B cell (primary cell): ENCODE results near the gene RIOK1. TPM values are rescaled to one million over a fixed set of nuclear protein-coding genes. Genes with fewer than 3 reads are reported as not detected.

ENCODE experiments used
- ATAC-seq: fragments of 200-7000 bp; cut with Tn5 transposase; one replicate; pipeline ENCODE4 v1.10.0; 2021; ENCODE audit warnings: low read depth, mild to moderate bottlenecking, moderate number of reproducible peaks, moderate library complexity
- CTCF ChIA-PET: fragments of 350-600 bp; sonication (Branson Sonifier 250); formaldehyde crosslinking; loops from one replicate; lab custom pipeline; 2021; ENCODE audit warnings: antibody characterized with exemption, inconsistent platforms; lab: Charles Lee
- POLR2A ChIA-PET: fragments of 350-600 bp; sonication (Branson Sonifier 250); formaldehyde crosslinking; loops from one replicate; lab custom pipeline; 2021; ENCODE audit warnings: antibody characterized with exemption; lab: Charles Lee
- DNase-seq: peaks from one replicate; pipeline ENCODE4 v3.0.0; 2013
- H2AFZ ChIP-seq: 2 replicates; pipeline ENCODE4 v1.6.1; 2012; ENCODE audit warnings: mild to moderate bottlenecking, low read depth, low read length; ENCODE audit not compliant: insufficient read depth, poor library complexity, severe bottlenecking
- H3K27ac ChIP-seq, 2 donors: 1 replicate in 1 of 2; 2 replicates in 1 of 2; pipeline ENCODE4 v1.5.1; 2012 to 2013; ENCODE audit warnings: low read length in 2 of 2, mild to moderate bottlenecking in 2 of 2, moderate library complexity in 1 of 2
- H3K27me3 ChIP-seq, 4 experiments: fragments of 200-600 bp in 1 of 4; sonication (generic) in 1 of 4; replicated peaks in 1 of 4; 1 replicate in 2 of 4; 2 replicates in 2 of 4; pipeline versions ENCODE4 v1.6.1 to v1.7.0; 2013 to 2016; ENCODE audit warnings: low read length in 3 of 4, mild to moderate bottlenecking in 2 of 4, mixed read lengths in 1 of 4, moderate library complexity in 1 of 4; ENCODE audit not compliant: insufficient read depth in 4 of 4, control insufficient read depth in 3 of 4; ENCODE audit errors: control extremely low read depth in 1 of 4
- H3K36me3 ChIP-seq, 2 experiments: replicated peaks in 1 of 2; 1 replicate in 1 of 2; 2 replicates in 1 of 2; pipeline versions ENCODE4 v1.6.1 to v1.7.1; 2013; ENCODE audit warnings: low read length in 1 of 2; ENCODE audit not compliant: insufficient read depth in 2 of 2, control insufficient read depth in 1 of 2; ENCODE audit errors: control extremely low read depth in 1 of 2, extremely low read depth in 1 of 2
- H3K4me1 ChIP-seq, 2 donors: fragments of 200-600 bp in 1 of 2; sonication (generic) in 1 of 2; 1 replicate in 1 of 2; 2 replicates in 1 of 2; pipeline versions ENCODE4 v1.5.1 to v1.6.1; 2013 to 2017; ENCODE audit warnings: low read length in 2 of 2; ENCODE audit not compliant: control insufficient read depth in 2 of 2, insufficient read depth in 2 of 2
- H3K4me2 ChIP-seq: replicated peaks from 2 replicates; pipeline ENCODE3; 2012; ENCODE audit warnings: mild to moderate bottlenecking, low read depth, low read length; ENCODE audit not compliant: poor library complexity, severe bottlenecking
- H3K4me3 ChIP-seq, 5 experiments: fragments of 200-600 bp in 1 of 5; sonication (generic) in 1 of 5; 1 replicate in 3 of 5; 2 replicates in 2 of 5; pipeline versions ENCODE4 v1.5.1 to v1.7.0; 2011 to 2016; ENCODE audit warnings: low read length in 4 of 5, mild to moderate bottlenecking in 4 of 5, low read depth in 2 of 5, control low read depth in 1 of 5, moderate library complexity in 1 of 5; ENCODE audit not compliant: insufficient read depth in 1 of 5; ENCODE audit errors: control extremely low read depth in 1 of 5, extremely low read depth in 1 of 5
- H3K79me2 ChIP-seq: fragments of 200-600 bp; sonication (generic); one replicate; pipeline ENCODE4 v1.6.0; 2016; ENCODE audit warnings: low read length; ENCODE audit not compliant: control insufficient read depth, insufficient read depth
- H3K9ac ChIP-seq: fragments of 200-600 bp; sonication (generic); 2 replicates; pipeline ENCODE4 v1.6.1; 2017; ENCODE audit warnings: mild to moderate bottlenecking, low read length, moderate library complexity
- H3K9me3 ChIP-seq, 3 donors: one replicate each; pipeline versions ENCODE4 v1.6.1 to v1.7.1; 2013; ENCODE audit warnings: low read length in 2 of 3; ENCODE audit not compliant: control insufficient read depth in 2 of 3, insufficient read depth in 1 of 3; ENCODE audit errors: control extremely low read depth in 1 of 3
- H4K20me1 ChIP-seq: 2 replicates; pipeline ENCODE4 v1.6.0; 2012; ENCODE audit warnings: mild to moderate bottlenecking, low read length; ENCODE audit not compliant: insufficient read depth, control insufficient read depth, poor library complexity, severe bottlenecking
- H3K27ac Mint-ChIP-seq: one replicate; pipeline ENCODE4 v1.8.0; 2021; ENCODE audit warnings: mixed read lengths
- H3K27me3 Mint-ChIP-seq: one replicate; pipeline ENCODE4 v1.8.0; 2021; ENCODE audit warnings: mixed read lengths
- H3K4me1 Mint-ChIP-seq: one replicate; pipeline ENCODE4 v1.8.0; 2021; ENCODE audit warnings: mixed read lengths
- H3K4me3 Mint-ChIP-seq: one replicate; pipeline ENCODE4 v1.8.0; 2021; ENCODE audit warnings: mixed read lengths
- H3K9me3 Mint-ChIP-seq: one replicate; pipeline ENCODE4 v1.8.0; 2022; ENCODE audit warnings: mixed read lengths; ENCODE audit not compliant: insufficient read depth
- EZH2 ChIP-seq: IDR thresholded peaks from 2 replicates; pipeline ENCODE4 v1.6.1; 2012; ENCODE audit warnings: borderline replicate concordance, low read depth, mild to moderate bottlenecking, moderate library complexity, low read length; ENCODE audit not compliant: insufficient read depth, poor library complexity, severe bottlenecking
- WGBS: methylation state at CpG from one replicate; pipeline ENCODE4 v1.1.5; 2013; ENCODE audit warnings: missing lambda C conversion rate; ENCODE audit not compliant: insufficient coverage; 5-methylcytosine and 5-hydroxymethylcytosine counted together
- intact Hi-C: fragments of 100-400 bp; cut with micrococcal nuclease; formaldehyde crosslinking; loops from one replicate; pipeline ENCODE4 v1.10.0; 2022
- polyA plus RNA-seq: library from polyadenylated mRNA; depleted of rRNA; stranded (reverse); fragments of >200 nt; gene quantifications from 2 replicates; pipeline ENCODE4 v1.2.3, GENCODE V29; 2012
- total RNA-seq, 2 donors: library from RNA; stranded (reverse); fragments of 120-200 nt in 1 of 2; gene quantifications; 1 replicate in 1 of 2; 2 replicates in 1 of 2; pipeline versions ENCODE4 v1.2.3 to v1.2.4, GENCODE V29; 2013 to 2022
- TF ChIP-seq, protein P1 (sequence below): fragments of 200-600 bp; IDR thresholded peaks from one replicate; pipeline ENCODE4 v1.8.0; 2022; ENCODE audit warnings: antibody characterized with exemption, mild to moderate bottlenecking

RIOK1 gene
- total and polyA plus RNA-seq, 2 donors (not counting 1 experiment from before 2014, with no cell fraction given) = 13.9 to 25.9 TPM

DNA sequence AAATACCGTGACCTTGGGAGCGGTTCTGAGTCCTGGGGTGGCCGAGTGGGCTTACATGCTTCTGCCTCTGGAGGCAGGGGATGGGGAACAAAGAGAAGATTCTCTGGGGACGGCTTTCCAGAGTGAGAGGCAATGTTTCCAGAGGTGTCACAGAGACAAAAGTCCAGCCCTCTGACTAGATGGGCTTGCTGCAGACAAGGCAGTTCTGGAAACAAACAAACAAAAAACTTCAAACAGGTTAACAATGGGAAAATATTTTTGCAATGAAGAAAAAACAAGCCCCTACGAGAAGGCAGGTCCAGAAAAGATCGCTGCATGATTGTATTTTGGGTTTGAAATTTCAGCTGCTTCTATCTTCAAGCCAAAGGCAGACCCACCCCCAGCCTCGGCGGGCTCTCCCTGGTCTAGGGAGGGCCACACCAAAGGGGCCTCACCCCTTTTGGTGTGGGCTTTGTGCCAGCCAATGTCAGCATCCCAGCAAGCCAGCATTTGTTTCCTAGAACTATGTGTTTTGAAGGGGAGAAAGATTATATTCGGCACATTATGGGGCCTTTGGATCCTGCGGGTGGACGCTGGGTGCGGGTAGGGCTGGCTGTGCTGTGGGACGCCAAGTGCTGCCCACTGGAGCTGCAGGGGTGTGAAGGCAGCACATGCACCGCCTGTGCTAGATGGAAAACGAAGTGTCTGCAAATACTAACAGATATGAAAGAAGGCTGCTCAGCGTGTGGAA, 42.9 kb downstream of the RIOK1 start:
- H3K4me2 ChIP-seq = no peak overlapping the region
- ATAC-seq = no peak
- H3K27me3 ChIP-seq = no peaks in the 10 kb centered on the region
- peaks cover 0 to 4% (median 0%) of the 10 kb centered on the region in 3 donors for H3K9me3 ChIP-seq
- DNase-seq = no peak
- POLR2A ChIA-PET = no interaction called here
- H3K4me1 Mint-ChIP-seq = peaks cover 6% of the 10 kb centered on the region
- no peak overlapping the region for H3K27ac Mint-ChIP-seq
- WGBS = 97% methylated on average over 12 of the region's 16 CpGs
- peaks cover 0 to 15% of the 10 kb centered on the region in 2 donors for H3K4me1 ChIP-seq
- CTCF ChIA-PET = no interaction called here
- no peaks in the 10 kb centered on the region for H3K79me2 ChIP-seq
- H3K27ac ChIP-seq = no peak overlapping the region
- intact Hi-C loops = no loop called here
- TF ChIP-seq EZH2 = no peak
- TF ChIP-seq, protein P1, sequence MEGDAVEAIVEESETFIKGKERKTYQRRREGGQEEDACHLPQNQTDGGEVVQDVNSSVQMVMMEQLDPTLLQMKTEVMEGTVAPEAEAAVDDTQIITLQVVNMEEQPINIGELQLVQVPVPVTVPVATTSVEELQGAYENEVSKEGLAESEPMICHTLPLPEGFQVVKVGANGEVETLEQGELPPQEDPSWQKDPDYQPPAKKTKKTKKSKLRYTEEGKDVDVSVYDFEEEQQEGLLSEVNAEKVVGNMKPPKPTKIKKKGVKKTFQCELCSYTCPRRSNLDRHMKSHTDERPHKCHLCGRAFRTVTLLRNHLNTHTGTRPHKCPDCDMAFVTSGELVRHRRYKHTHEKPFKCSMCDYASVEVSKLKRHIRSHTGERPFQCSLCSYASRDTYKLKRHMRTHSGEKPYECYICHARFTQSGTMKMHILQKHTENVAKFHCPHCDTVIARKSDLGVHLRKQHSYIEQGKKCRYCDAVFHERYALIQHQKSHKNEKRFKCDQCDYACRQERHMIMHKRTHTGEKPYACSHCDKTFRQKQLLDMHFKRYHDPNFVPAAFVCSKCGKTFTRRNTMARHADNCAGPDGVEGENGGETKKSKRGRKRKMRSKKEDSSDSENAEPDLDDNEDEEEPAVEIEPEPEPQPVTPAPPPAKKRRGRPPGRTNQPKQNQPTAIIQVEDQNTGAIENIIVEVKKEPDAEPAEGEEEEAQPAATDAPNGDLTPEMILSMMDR = no peak
- H2AFZ ChIP-seq = no peak overlapping the region
- peaks cover 3% of the 10 kb centered on the region for H3K27me3 Mint-ChIP-seq
- H3K36me3 ChIP-seq = no peaks in the 10 kb centered on the region
- H3K4me3 ChIP-seq = no peak overlapping the region
- no peak overlapping the region for H3K4me3 Mint-ChIP-seq
- peaks cover 6% of the 10 kb centered on the region for H3K9me3 Mint-ChIP-seq
- no peak overlapping the region for H3K9ac ChIP-seq
- no peaks in the 10 kb centered on the region for H4K20me1 ChIP-seq

DNA sequence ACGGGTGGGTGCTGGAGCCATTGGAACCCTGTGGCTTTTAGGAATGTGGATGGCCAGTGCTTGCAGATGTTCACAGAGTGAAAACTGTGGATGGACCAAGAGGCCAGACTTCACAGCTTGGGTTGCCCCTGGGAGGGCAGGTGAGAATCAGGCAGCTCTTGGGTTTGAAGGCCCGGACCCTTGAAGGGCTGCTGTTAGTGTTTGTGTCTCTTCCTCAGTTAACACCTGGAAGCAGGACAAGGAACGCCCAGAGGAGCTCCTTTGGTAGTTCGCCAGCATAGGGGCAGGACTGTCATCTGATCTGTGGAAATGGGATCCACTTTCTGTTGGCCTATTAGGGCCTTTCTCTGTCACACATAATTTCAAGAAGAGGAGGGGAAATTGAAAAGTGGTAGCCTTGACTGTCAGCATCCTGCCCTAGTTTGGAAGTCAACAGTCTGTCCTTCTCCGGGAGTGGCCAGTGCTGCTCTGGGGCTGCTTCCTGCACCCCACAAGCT, 43.6 kb downstream of the RIOK1 start:
- TF ChIP-seq, protein P1 = no peak
- TF ChIP-seq EZH2 = no peak
- WGBS = 92% methylated on average over 4 of the region's 5 CpGs
- Histone ChIP-seq H3K4me1 (peaks cover 0 to 17% of the 10 kb centered on the region in 2 donors), H3K9ac (no peak overlapping the region), H3K4me2 (no peak overlapping the region), H3K36me3 (no peaks in the 10 kb centered on the region), H2AFZ (no peak overlapping the region), H4K20me1 (no peaks in the 10 kb centered on the region), H3K4me3 (no peak overlapping the region), H3K9me3 (peaks cover 0 to 4% (median 0%) of the 10 kb centered on the region in 3 donors), H3K27me3 (no peaks in the 10 kb centered on the region), H3K79me2 (no peaks in the 10 kb centered on the region), H3K27ac (no peak overlapping the region)
- ChIA-PET CTCF (no interaction called here), POLR2A (no interaction called here)
- Mint-ChIP-seq H3K4me1 (peaks cover 6% of the 10 kb centered on the region), H3K27me3 (peaks cover 3% of the 10 kb centered on the region), H3K27ac (no peak overlapping the region), H3K4me3 (no peak overlapping the region), H3K9me3 (peaks cover 6% of the 10 kb centered on the region)
- DNase-seq = no peak
- no peak for ATAC-seq
- intact Hi-C loops = no loop called here
